Measurements from ENCODE around the gene P2RY12.

Gene P2RY12

DNA sequence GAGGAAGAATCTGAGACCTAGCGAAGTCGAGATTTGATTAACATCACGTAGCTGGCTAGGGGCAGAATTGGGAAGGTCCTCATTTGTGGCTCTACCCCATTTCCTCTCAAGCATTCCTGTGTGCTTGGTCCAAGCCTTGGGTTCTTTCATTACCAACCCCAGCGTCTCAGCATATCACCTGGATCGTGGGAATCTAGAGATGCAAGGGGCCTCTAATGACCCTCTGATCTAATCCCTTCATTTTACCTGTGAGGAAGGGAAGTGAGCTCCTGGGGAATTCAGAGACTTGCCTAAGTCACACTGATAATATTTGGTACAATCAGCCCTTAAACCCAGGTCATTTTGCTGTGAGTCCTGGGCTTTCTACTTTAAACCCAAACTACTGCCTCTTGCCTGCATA, 70.0 kb downstream of the P2RY12 start:
- Mint-ChIP-seq H3K27me3 (no peaks in the 10 kb centered on the region), H3K27ac (no peak overlapping the region), H3K36me3 (no peaks in the 10 kb centered on the region), H3K9me3 (no peaks in the 10 kb centered on the region), H3K4me1 (no peaks in the 10 kb centered on the region), H3K4me3 (no peak overlapping the region)
- no peak for ATAC-seq

DNA sequence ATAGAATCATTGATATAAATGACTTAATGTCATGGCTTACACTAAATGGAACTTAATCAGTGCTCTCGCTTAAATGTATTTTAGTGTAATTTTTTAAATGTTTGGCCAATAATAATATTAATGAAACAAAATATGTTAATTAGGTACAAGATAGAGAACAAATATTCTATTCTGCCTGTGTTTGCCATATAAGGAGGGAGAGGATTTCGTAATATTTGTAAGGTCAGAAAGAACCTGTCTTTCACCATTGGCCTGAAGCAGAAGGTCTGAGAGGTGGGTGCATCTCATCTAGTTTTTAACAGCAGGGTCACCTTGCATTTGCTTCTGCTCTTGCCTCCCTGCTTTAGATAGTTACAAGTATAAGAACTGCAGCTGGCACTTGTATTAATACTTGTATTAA, 70.4 kb downstream of the P2RY12 start:
- H3K9me3 Mint-ChIP-seq = no peaks in the 10 kb centered on the region
- H3K27ac Mint-ChIP-seq = no peak overlapping the region
- no peak for ATAC-seq
- H3K27me3 Mint-ChIP-seq = no peaks in the 10 kb centered on the region
- no peak overlapping the region for H3K4me3 Mint-ChIP-seq
- H3K4me1 Mint-ChIP-seq = no peaks in the 10 kb centered on the region
- H3K36me3 Mint-ChIP-seq = no peaks in the 10 kb centered on the region

- Mint-ChIP-seq H3K4me1 (no peaks in the 10 kb centered on the region), H3K27me3 (no peaks in the 10 kb centered on the region), H3K4me3 (no peak overlapping the region), H3K36me3 (no peaks in the 10 kb centered on the region), H3K9me3 (no peaks in the 10 kb centered on the region), H3K27ac (no peak overlapping the region)
- no peak for ATAC-seq
These were observed 71.6 kb downstream of the P2RY12 start for GRCh38 chr3:151312972-151313371.

DNA sequence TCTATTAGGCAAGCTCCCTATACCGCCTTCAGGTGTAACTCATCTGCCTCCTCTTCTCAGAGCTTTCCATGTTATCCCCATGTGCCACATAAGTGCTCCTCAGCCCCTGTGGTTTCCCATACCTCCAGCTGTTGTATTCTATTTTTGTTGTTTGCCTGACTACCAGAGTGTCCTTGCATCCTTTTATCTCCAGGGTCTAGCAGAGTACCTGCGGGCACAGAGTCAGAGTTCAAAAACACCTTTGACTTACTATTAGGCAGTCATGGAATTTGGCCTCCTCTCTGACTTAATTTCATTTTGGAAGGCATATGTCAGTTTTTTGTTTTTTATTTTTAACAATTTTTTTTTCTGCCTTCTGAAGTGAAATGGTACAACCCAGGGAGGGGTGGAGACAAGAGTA, 75.0 kb downstream of the P2RY12 start:
- no peak for ATAC-seq
- no peaks in the 10 kb centered on the region for H3K4me1 Mint-ChIP-seq
- no peaks in the 10 kb centered on the region for H3K36me3 Mint-ChIP-seq
- no peaks in the 10 kb centered on the region for H3K9me3 Mint-ChIP-seq
- H3K4me3 Mint-ChIP-seq = no peak overlapping the region
- no peak overlapping the region for H3K27ac Mint-ChIP-seq
- no peaks in the 10 kb centered on the region for H3K27me3 Mint-ChIP-seq

DNA sequence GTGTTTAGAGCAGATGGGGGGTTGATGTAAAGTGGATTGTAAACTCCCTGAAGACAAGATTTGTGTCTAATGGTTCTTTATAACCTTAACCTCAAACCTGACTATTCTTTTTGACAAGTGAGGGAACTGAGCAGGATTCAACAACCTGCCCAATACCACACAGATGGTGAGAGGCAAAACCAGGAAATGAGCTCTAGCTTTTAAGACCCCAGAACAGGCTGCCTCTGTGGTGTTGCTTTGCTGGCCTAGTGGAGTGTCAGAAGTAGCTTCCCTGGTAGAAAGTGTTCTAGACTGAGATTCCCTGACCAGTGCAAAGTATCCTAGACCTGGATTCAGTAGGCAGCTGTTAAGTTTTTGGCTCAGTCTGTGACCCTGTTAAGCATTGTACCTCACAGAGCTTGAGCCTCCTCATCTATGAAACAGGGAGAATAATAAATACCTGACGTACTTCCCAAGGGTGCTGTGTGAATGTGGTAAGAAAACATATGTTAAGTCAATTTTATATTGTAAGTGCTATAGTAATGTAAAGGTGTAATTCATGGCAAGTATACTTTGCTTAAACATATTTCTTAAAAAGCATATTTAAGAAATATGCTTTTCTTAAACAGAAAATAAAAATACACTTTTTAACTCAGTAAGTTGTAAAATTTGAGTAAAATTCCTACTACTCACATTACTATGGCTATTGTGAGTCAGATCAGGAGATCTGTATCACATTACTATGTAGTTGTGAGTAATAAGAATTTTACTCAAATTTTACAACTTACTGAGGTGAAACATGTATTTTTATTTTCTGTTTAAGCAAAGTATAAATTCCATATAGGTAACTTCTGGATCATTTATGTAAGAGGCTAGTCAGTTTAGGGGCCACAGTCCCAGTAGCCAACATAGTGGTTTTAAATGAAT, 76.7 kb downstream of the P2RY12 start:
- Mint-ChIP-seq H3K4me1 (no peaks in the 10 kb centered on the region), H3K4me3 (no peak overlapping the region), H3K9me3 (no peaks in the 10 kb centered on the region), H3K27me3 (peaks cover 15% of the 10 kb centered on the region), H3K27ac (no peak overlapping the region), H3K36me3 (no peaks in the 10 kb centered on the region)
- no peak for ATAC-seq

DNA sequence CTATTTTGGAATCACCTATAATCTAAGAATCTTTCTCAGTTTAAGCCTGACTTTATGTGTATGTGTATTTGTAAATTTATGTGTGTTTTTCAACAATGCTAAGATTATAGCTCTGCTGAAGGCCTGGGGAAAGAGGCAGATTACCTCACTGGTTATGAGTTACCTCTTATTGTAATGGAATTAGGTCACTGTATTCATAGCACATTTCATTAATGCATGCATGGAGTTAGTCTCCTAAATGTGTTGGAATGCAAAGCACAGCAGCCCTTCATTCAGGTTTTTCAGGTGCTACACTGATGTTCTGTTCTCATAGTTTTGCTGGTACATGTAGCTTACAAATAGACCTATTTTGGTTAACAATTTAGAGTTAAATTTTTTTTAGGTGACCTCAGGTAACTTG, 77.4 kb downstream of the P2RY12 start:
- Mint-ChIP-seq H3K4me3 (no peak overlapping the region), H3K36me3 (no peaks in the 10 kb centered on the region), H3K4me1 (no peaks in the 10 kb centered on the region), H3K9me3 (no peaks in the 10 kb centered on the region), H3K27me3 (peaks cover 19% of the 10 kb centered on the region), H3K27ac (no peak overlapping the region)
- ATAC-seq = no peak

- Mint-ChIP-seq H3K4me1 (no peaks in the 10 kb centered on the region), H3K27me3 (peaks cover 19% of the 10 kb centered on the region), H3K4me3 (no peak overlapping the region), H3K36me3 (no peaks in the 10 kb centered on the region), H3K27ac (no peak overlapping the region), H3K9me3 (no peaks in the 10 kb centered on the region)
- no peak for ATAC-seq
These were observed 78.3 kb downstream of the P2RY12 start for GRCh38 chr3:151306168-151306810.

DNA sequence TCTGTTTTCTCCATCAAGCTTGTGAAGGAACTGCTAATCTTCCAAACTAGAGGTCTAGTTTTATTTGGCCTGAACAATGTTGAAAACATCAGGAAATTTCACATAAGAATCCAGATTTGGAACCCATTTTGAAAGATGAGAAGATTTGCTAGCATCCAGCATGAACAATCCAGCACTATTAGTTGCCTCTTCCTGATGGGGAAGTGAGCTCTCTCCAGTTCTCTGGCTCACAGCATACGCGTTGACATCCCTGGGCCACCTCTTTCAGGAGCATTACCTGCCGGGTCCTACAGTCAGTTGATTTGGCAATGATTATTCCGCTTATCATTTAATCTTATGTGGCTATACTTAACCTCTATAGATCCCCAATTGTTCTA, 78.8 kb downstream of the P2RY12 start:
- no peak overlapping the region for H3K4me3 Mint-ChIP-seq
- no peak overlapping the region for H3K27ac Mint-ChIP-seq
- no peaks in the 10 kb centered on the region for H3K9me3 Mint-ChIP-seq
- ATAC-seq = no peak
- no peaks in the 10 kb centered on the region for H3K4me1 Mint-ChIP-seq
- no peaks in the 10 kb centered on the region for H3K36me3 Mint-ChIP-seq
- H3K27me3 Mint-ChIP-seq = peaks cover 21% of the 10 kb centered on the region

- no peak for ATAC-seq
- no peaks in the 10 kb centered on the region for H3K9me3 Mint-ChIP-seq
- H3K4me1 Mint-ChIP-seq = no peaks in the 10 kb centered on the region
- H3K36me3 Mint-ChIP-seq = no peaks in the 10 kb centered on the region
- H3K27me3 Mint-ChIP-seq = peaks cover 27% of the 10 kb centered on the region
- H3K4me3 Mint-ChIP-seq = no peak overlapping the region
- H3K27ac Mint-ChIP-seq = no peak overlapping the region
These were observed 79.3 kb downstream of the P2RY12 start for GRCh38 chr3:151305060-151305774.

DNA sequence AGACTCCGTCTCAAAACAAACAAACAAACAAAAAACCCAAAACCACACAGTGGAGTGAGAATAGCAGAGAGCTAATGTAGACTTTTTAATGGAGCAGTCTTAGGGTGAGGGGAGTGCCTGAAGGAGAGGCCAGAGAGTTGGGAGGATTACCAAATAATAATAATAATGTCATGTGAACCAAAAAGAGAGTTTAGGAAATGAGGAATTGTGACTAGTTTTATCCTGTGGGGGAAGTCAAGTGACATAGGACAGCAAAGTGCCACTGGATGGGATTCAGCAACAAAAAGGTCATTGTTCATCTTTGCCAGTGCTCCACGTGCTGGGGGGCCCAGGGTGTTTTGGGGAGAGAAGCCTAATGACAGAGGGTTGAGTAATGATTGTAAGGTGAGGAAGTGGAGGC, 80.8 kb downstream of the P2RY12 start:
- Mint-ChIP-seq H3K27ac (no peak overlapping the region), H3K9me3 (no peaks in the 10 kb centered on the region), H3K4me1 (no peaks in the 10 kb centered on the region), H3K4me3 (no peak overlapping the region), H3K36me3 (no peaks in the 10 kb centered on the region), H3K27me3 (peaks cover 39% of the 10 kb centered on the region)
- ATAC-seq = no peak

- Mint-ChIP-seq H3K36me3 (no peaks in the 10 kb centered on the region), H3K4me1 (no peaks in the 10 kb centered on the region), H3K27ac (no peak overlapping the region), H3K27me3 (peaks cover 39% of the 10 kb centered on the region), H3K9me3 (no peaks in the 10 kb centered on the region), H3K4me3 (no peak overlapping the region)
- ATAC-seq = no peak
These were observed 82.8 kb downstream of the P2RY12 start for GRCh38 chr3:151301787-151302186.

DNA sequence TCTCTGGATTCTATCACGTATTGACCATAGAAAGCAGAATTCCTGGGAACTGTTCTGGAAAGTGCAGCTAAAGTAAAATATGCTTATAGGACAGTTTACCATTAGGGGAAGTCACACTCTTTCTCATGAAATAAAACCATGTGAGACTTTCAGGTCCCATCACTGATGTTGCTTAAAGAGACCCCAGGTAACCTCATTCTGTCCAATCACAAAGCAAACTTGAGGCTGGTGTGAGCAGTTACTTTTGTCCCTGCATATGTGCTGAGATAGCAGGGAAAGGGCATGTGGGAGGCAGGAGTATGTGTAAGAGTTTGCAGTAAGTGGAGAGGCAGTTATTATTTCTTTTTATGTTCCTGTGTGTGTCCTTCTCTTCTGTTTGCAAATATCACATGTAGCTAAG, 84.0 kb downstream of the P2RY12 start:
- ATAC-seq = no peak
- Mint-ChIP-seq H3K27ac (no peak overlapping the region), H3K27me3 (peaks cover 39% of the 10 kb centered on the region), H3K4me1 (no peaks in the 10 kb centered on the region), H3K4me3 (no peak overlapping the region), H3K9me3 (no peaks in the 10 kb centered on the region), H3K36me3 (no peaks in the 10 kb centered on the region)

GRCh38 chr3:151299006-151299405, 85.5 kb downstream of the P2RY12 start:
- peaks cover 36% of the 10 kb centered on the region for H3K27me3 Mint-ChIP-seq
- no peak for ATAC-seq
- no peak overlapping the region for H3K27ac Mint-ChIP-seq
- H3K4me1 Mint-ChIP-seq = no peaks in the 10 kb centered on the region
- H3K9me3 Mint-ChIP-seq = no peaks in the 10 kb centered on the region
- no peaks in the 10 kb centered on the region for H3K36me3 Mint-ChIP-seq
- H3K4me3 Mint-ChIP-seq = no peak overlapping the region

DNA sequence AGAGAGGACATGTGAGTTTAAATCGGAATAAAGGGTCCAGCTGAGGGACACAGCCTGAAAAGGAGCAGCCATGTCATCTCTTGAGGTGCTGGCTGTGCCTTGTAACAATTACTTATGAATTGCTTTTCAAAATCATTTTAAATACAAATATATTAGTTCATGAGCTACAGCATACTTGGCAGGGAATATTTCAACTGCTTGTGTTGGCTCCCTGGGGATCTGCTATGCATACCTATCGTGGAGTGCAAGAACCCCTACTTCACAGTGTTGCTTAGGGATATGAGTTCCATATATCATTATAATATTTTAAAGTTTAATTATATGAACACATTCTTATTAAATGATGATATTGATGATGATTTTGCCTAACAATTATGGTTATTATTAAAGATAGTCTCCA, 87.1 kb downstream of the P2RY12 start:
- Mint-ChIP-seq H3K36me3 (no peaks in the 10 kb centered on the region), H3K27ac (no peak overlapping the region), H3K27me3 (peaks cover 20% of the 10 kb centered on the region), H3K9me3 (no peaks in the 10 kb centered on the region), H3K4me3 (no peak overlapping the region), H3K4me1 (no peaks in the 10 kb centered on the region)
- no peak for ATAC-seq

DNA sequence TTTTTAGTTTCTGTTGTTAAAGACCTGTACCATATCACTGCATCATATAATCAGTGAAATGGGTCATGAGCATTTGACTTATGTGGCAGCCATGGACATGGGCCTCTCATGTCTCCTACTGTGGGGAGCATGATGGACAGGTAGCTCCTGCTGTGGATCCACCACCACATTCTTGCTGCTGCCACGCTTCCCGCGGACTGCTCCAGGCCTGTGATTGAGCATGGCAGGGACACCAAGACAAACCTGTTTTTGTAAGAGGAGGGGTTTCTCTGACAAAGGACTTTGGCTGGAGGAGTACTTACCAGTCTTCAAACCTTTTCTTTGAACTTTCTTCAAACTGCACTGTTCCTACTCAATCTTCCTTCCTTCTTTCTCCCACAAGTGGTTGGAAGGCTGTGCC, 88.3 kb downstream of the P2RY12 start:
- Mint-ChIP-seq H3K36me3 (no peaks in the 10 kb centered on the region), H3K4me1 (no peaks in the 10 kb centered on the region), H3K9me3 (no peaks in the 10 kb centered on the region), H3K4me3 (no peak overlapping the region), H3K27ac (no peak overlapping the region), H3K27me3 (peaks cover 20% of the 10 kb centered on the region)
- no peak for ATAC-seq

DNA sequence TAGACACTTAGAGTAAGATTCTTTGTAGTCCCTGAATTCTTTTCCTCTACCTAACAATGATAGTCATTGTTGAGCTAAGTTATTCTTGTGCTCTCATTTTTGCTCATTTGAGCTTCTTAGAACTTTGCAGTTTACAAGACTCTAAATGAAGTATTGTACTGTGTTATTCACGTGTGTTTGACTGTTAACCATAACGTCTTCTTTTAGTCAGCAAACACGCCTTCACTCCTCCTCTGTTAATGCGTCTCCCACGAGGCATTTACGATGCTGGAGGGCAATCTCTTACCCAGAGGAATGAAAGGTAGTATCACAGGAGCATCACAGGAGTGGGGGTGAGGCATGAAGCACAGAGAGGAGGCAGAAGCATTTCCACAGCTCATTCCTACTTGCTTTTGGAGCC, 91.4 kb downstream of the P2RY12 start:
- ATAC-seq = no peak
- H3K27me3 Mint-ChIP-seq = no peaks in the 10 kb centered on the region
- H3K36me3 Mint-ChIP-seq = no peaks in the 10 kb centered on the region
- H3K9me3 Mint-ChIP-seq = no peaks in the 10 kb centered on the region
- no peak overlapping the region for H3K27ac Mint-ChIP-seq
- H3K4me1 Mint-ChIP-seq = no peaks in the 10 kb centered on the region
- H3K4me3 Mint-ChIP-seq = no peak overlapping the region
